Activated CD4-positive, alpha-beta T cell treated with anti-CD3 and anti-CD28 coated beads, Interleukin-2, Interleukin-6, amounts not matched to agents 100 ng/mL and 50 ng/mL, durations not matched to agents 16 hours and 8 hours (primary cell): ENCODE measurements around the gene TNFRSF4.

Experiments
- DNase-seq: peaks from one replicate; pipeline ENCODE4 v3.0.0-alpha.2; 2020

Gene TNFRSF4

GRCh38 chr1:1232208-1232795 lies 18.3 kb upstream of the TNFRSF4 start, which contains the start of gene B3GALT6:
Gene B3GALT6 (plus strand): TSS chr1:1232237. CDS start chr1:1232279, 42 bp downstream.
- no peak for DNase-seq

GRCh38 chr1:1231400-1232207 lies 17.7 kb upstream of the TNFRSF4 start, which contains the start of gene SDF4:
Gene SDF4 (minus strand): TSS chr1:1232001. CDS start chr1:1228772, 3,229 bp downstream.
- peak; percentile 98 for DNase-seq

GRCh38 chr1:1230656-1231399 lies 16.9 kb upstream of the TNFRSF4 start:
- peak; percentile 36 for DNase-seq

GRCh38 chr1:1229770-1230169 lies 15.8 kb upstream of the TNFRSF4 start:
- DNase-seq = no peak

GRCh38 chr1:1228596-1229321 lies 14.8 kb upstream of the TNFRSF4 start:
- DNase-seq = no peak

DNA sequence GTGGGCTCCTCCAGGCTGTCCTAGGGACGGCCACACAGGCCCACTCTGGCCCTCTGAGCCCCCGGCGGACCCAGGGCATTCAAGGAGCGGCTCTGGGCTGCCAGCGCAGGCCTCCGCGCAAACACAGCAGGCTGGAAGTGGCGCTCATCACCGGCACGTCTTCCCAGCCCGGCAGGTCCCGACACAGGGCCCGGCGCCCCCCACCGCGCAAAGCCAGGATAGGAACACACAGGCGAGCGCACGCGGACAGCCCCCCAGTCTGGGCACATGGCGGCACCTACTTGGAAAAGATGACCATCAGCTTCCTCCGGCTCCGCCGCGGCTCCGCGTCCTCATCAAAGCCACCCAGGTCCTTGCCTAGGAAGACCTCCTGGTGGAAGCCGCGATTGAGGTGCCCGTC lies 14.2 kb upstream of the TNFRSF4 start:
- no peak for DNase-seq

- no peak for DNase-seq
These were observed 13.4 kb upstream of the TNFRSF4 start for GRCh38 chr1:1227386-1227785.

DNA sequence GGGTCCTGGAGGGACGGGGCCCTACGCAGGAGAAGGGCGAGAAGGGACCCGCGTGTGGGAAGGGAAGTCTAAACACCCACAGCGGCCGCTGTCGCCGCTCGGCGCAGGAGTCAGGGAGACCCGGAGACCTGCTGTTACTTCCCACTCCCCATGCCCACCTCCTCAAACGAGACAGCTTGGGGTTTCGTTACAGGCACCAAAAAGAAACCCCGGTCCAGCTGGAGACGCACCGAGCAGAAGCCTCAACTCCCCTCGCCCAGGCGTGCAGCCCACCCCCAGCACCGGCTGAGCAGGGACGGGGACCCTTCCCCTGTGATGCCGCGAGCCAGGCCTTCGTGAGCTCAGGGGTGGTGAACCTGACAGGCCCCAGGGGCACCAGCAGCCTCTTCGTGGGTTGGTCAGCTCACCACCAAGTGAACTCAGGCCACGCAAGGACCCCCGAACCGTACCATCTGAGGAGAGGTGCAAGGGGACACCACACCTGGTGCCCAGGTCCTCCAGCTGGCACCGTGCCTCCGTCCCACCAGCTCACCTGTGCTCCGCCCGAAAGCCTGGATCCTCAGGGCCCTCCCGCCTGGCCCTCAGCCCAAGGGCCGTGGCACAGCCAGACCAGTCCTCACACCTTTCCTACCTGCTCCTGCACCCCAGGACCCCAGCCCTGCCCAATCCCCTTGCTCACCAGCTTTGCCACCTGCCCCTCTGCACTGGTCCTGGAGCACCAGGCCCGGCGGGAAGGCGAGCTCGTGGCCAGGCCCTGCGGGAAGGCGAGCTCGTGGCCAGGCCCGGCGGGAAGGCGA lies 12.8 kb upstream of the TNFRSF4 start:
- no peak for DNase-seq

- no peak for DNase-seq
These were observed 12.0 kb upstream of the TNFRSF4 start for GRCh38 chr1:1225913-1226312.

DNA sequence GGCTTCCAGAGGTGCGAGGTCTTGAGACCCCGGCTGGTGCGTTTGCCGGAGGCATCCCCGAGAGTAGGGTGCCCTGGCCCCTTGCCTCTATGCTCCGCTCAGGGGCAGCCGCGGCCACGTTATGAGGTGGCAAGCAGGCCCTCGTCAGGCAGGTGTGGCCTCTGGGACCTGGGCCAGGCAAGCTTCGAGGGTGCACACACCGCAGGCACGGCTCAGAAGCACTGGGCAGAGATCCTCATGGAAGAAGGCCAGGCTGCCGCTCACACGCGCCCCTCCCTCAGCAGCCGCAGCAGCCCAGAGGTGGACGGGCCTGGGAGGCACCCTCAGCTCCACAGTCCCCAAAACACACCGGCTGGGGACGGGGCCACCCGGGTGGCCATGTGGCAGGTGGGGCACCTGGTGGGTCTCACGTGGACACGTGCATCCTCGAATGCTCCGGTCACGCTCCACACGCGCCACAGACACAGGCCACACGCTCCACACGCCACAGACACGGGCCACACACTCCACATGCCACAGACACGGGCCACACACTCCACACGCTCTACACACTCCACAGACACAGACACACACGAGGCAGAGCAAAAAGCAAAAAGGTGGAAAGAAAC lies 11.4 kb upstream of the TNFRSF4 start:
- no peak for DNase-seq

- DNase-seq = no peak
These were observed 9.9 kb upstream of the TNFRSF4 start for GRCh38 chr1:1223891-1224290.

GRCh38 chr1:1223321-1223720 lies 9.4 kb upstream of the TNFRSF4 start:
- DNase-seq = no peak

DNA sequence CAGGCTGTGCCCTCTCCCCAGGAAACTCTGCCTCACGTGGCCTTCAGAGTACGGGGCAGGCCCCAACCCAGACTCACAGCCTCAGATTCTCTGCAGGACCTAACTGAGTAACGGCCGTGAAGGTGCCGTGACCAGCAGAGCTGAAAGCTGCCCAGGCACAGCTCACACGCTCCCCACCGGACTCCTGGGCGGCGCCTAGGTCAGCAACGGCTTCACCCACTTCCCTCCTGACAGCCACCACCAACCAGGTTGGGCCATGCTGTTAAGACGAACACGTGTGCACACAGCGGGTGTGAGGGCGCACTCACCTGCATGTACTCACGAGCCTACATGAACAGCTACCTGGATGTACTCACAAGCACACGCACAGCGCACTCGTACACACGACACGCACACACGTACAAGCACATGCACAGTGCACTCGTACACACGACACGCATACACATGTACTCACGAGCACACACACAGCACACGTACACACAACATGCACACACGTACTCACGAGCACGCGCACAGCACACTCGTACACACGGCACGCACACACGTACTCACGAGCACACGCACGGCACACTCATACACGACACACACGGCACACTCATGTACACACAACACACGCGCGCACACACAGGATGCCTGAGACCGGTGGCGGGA lies 8.7 kb upstream of the TNFRSF4 start:
- no peak for DNase-seq

DNA sequence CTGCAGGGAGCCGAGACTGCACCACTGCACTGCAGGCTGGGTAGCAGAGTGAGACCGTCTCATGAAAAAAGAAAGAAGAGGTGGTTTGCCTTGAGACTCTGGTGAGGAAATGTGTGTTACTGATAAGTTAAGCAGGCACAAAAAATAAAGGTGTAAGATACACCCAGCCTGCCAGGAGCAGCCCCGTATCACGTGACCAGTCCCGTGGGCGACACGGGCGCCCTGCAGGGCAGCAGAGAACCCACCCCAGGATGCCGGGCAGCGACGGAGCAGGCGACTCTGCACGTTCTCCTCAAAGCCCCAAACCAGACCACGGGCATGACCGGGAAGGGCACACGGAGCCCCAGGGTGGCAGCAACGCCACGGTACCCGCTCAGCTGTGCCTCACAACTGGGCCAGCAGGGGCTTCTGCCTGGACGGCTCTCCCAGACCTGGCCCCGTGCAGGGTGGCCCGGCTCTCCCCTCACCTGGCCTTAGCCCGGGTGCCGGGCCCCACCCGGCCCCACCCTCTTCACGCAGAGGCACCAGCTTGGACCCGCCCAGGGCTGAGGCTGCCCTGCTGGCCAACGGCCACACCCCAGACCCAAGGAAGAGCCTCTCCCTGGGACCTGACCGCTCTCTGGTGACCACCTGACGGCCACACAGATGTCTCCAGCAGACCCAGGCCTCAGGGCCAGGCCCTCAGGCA lies 8.1 kb upstream of the TNFRSF4 start:
- no peak for DNase-seq

DNA sequence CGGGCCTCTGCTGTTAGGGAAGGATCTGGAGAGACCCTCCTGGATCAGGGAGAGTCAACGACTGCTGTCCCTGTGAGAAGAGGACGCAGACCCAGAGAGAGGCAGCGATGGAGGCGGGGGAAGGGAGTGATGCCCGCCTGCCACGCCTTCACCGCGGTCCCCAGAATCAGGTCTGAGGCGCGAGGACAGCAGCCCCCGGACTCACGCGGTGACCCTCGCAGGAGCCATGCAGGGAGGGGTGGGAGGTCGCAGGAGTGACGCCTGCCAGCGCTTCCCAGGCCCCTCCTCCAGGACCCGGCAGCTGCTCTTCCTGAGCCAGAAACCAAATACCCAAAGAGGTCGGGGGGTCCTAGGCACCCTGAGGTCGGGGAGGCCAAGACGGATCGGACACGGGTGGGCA lies 6.2 kb upstream of the TNFRSF4 start:
- DNase-seq = no peak

GRCh38 chr1:1219341-1219740 lies 5.4 kb upstream of the TNFRSF4 start:
- DNase-seq = peak; percentile 84

DNA sequence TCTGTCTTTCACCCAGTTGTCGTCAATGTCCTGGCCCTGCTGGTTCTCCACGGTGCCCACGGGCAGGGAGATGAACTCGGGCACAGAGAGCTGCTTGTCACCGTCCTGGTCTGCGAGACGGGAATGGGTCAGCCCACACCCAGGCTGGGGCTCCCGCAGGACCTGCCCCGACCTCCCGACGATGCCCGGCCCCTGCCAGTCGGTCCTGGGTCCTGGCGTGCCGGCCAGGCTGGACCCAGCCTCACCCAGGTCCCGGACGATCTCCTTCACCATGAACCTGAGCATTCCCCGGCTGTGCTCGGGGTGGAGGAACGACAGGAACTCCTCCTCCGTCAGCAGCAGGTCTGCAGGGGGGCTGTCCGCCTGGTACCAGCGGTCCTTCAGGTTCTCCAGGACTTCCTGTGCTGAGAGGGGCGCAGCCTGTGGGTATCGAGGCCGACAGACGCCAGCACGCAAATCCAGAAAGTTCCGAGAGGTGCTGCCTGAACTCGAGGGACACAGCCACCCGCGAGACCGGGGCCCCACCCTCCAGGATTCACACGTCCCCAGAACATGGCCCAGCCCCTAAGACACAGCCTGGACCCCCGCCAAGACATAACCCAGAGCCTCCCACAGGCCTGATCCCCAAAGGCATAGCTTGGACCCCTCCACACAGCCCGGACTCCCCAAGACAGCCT lies 4.7 kb upstream of the TNFRSF4 start:
- no peak for DNase-seq

GRCh38 chr1:1217621-1218523 lies 3.9 kb upstream of the TNFRSF4 start:
- DNase-seq = peak; percentile 39
